ENCODE measurements around the gene MAN1B1.

The MAN1B1 gene

GRCh38 chr9:137096785-137097546 is 10.2 kb downstream of the MAN1B1 start:
- TF ChIP-seq EZH2 (optimal IDR thresholded peaks at IDR 0.05; ENCODE audit: low read depth, low read length) (no peak), EZH2phosphoT487 (IDR thresholded peaks at IDR 0.05; ENCODE audit: low read length) (no peak)
- TF ChIP-seq, protein P1, sequence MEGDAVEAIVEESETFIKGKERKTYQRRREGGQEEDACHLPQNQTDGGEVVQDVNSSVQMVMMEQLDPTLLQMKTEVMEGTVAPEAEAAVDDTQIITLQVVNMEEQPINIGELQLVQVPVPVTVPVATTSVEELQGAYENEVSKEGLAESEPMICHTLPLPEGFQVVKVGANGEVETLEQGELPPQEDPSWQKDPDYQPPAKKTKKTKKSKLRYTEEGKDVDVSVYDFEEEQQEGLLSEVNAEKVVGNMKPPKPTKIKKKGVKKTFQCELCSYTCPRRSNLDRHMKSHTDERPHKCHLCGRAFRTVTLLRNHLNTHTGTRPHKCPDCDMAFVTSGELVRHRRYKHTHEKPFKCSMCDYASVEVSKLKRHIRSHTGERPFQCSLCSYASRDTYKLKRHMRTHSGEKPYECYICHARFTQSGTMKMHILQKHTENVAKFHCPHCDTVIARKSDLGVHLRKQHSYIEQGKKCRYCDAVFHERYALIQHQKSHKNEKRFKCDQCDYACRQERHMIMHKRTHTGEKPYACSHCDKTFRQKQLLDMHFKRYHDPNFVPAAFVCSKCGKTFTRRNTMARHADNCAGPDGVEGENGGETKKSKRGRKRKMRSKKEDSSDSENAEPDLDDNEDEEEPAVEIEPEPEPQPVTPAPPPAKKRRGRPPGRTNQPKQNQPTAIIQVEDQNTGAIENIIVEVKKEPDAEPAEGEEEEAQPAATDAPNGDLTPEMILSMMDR (IDR thresholded peaks at IDR 0.05; ENCODE audit: low read length), result no peak
- Histone ChIP-seq H3K36me3 (replicated peaks; ENCODE audit: insufficient read depth, low read length) (peaks cover 4% of the 10 kb centered on the region; the same call in 1 of the 2 replicates), H3K9me3 (replicated peaks; ENCODE audit: insufficient read depth, low read length) (no peaks in the 10 kb centered on the region), H3K4me3 (ENCODE audit: low read length) (no peak overlapping the region), H3K4me1 (ENCODE audit: low read length) (peaks cover 8% of the 10 kb centered on the region), H3K79me2 (ENCODE audit: low read length) (no peaks in the 10 kb centered on the region), H2AFZ (ENCODE audit: low read length) (no peak overlapping the region), H3K9me2 (replicated peaks; ENCODE audit: insufficient read depth, low read length) (no peaks in the 10 kb centered on the region), H3K9ac (ENCODE audit: low read length) (no peak overlapping the region), H4K20me1 (ENCODE audit: insufficient read depth, low read length) (no peaks in the 10 kb centered on the region), H3K27ac (ENCODE audit: low read length) (no peak overlapping the region), H3K4me2 (ENCODE audit: low read depth, low read length) (no peak overlapping the region), H3K27me3 (replicated peaks; ENCODE audit: insufficient read depth, low read length) (no peaks in the 10 kb centered on the region), H3F3A (ENCODE audit: insufficient read depth, low read length) (peaks cover 12% of the 10 kb centered on the region)
- DNase-seq, result no peak

- Histone ChIP-seq H3K79me2 (ENCODE audit: low read length) (no peaks in the 10 kb centered on the region), H3K27me3 (replicated peaks; ENCODE audit: insufficient read depth, low read length) (no peaks in the 10 kb centered on the region), H2AFZ (ENCODE audit: low read length) (no peak overlapping the region), H3K9ac (ENCODE audit: low read length) (no peak overlapping the region), H3K36me3 (replicated peaks; ENCODE audit: insufficient read depth, low read length) (peaks cover 5% of the 10 kb centered on the region; the same call in 1 of the 2 replicates), H3K4me1 (ENCODE audit: low read length) (peaks cover 8% of the 10 kb centered on the region), H3K4me2 (ENCODE audit: low read depth, low read length) (no peak overlapping the region), H3K27ac (ENCODE audit: low read length) (no peak overlapping the region), H3K4me3 (ENCODE audit: low read length) (no peak overlapping the region), H4K20me1 (ENCODE audit: insufficient read depth, low read length) (no peaks in the 10 kb centered on the region), H3K9me2 (replicated peaks; ENCODE audit: insufficient read depth, low read length) (no peaks in the 10 kb centered on the region), H3F3A (ENCODE audit: insufficient read depth, low read length) (peaks cover 12% of the 10 kb centered on the region), H3K9me3 (replicated peaks; ENCODE audit: insufficient read depth, low read length) (no peaks in the 10 kb centered on the region)
- DNase-seq, result no peak
- TF ChIP-seq, protein P1 (IDR thresholded peaks at IDR 0.05; ENCODE audit: low read length), result no peak
- TF ChIP-seq EZH2phosphoT487 (IDR thresholded peaks at IDR 0.05; ENCODE audit: low read length) (no peak), EZH2 (optimal IDR thresholded peaks at IDR 0.05; ENCODE audit: low read depth, low read length) (no peak)
These were observed 11.1 kb downstream of the MAN1B1 start for GRCh38 chr9:137097761-137098462.

- no peak overlapping the region for H3K27ac ChIP-seq (ENCODE audit: low read length)
- H3F3A ChIP-seq (ENCODE audit: insufficient read depth, low read length), result peaks cover 12% of the 10 kb centered on the region
- no peaks in the 10 kb centered on the region for H3K9me2 ChIP-seq (replicated peaks; ENCODE audit: insufficient read depth, low read length)
- no peaks in the 10 kb centered on the region for H3K79me2 ChIP-seq (ENCODE audit: low read length)
- no peaks in the 10 kb centered on the region for H3K9me3 ChIP-seq (replicated peaks; ENCODE audit: insufficient read depth, low read length)
- H4K20me1 ChIP-seq (ENCODE audit: insufficient read depth, low read length), result no peaks in the 10 kb centered on the region
- H3K36me3 ChIP-seq (replicated peaks; ENCODE audit: insufficient read depth, low read length), result peaks cover 5% of the 10 kb centered on the region; the same call in 1 of the 2 replicates
- TF ChIP-seq, protein P1 (IDR thresholded peaks at IDR 0.05; ENCODE audit: low read length), result no peak
- TF ChIP-seq EZH2phosphoT487 (IDR thresholded peaks at IDR 0.05; ENCODE audit: low read length), result no peak
- no peak for TF ChIP-seq EZH2 (optimal IDR thresholded peaks at IDR 0.05; ENCODE audit: low read depth, low read length)
- no peaks in the 10 kb centered on the region for H3K27me3 ChIP-seq (replicated peaks; ENCODE audit: insufficient read depth, low read length)
- peaks cover 8% of the 10 kb centered on the region for H3K4me1 ChIP-seq (ENCODE audit: low read length)
- H2AFZ ChIP-seq (ENCODE audit: low read length), result no peak overlapping the region
- no peak overlapping the region for H3K9ac ChIP-seq (ENCODE audit: low read length)
- H3K4me2 ChIP-seq (ENCODE audit: low read depth, low read length), result no peak overlapping the region
- no peak overlapping the region for H3K4me3 ChIP-seq (ENCODE audit: low read length)
- no peak for DNase-seq
These were observed 12.4 kb downstream of the MAN1B1 start for GRCh38 chr9:137099231-137099630.

All from MM.1S (cell line).